ENCODE measurements around the gene ADAMTS2. TPM values are rescaled to one million over a fixed set of nuclear protein-coding genes. Genes with fewer than 3 reads are reported as not detected.

Gene ADAMTS2
- total RNA-seq, 1 donor from 2014 or later, result 152 TPM

GRCh38 chr5:179371681-179372680, 26.7 kb upstream of the ADAMTS2 start:
- peak; percentile 20 for DNase-seq (ENCODE audit: low spot score)

GRCh38 chr5:179371121-179371510, 25.9 kb upstream of the ADAMTS2 start:
- no peak for DNase-seq (ENCODE audit: low spot score)

GRCh38 chr5:179370490-179371120, 25.3 kb upstream of the ADAMTS2 start:
- no peak for DNase-seq (ENCODE audit: low spot score)

GRCh38 chr5:179369530-179369884, 24.2 kb upstream of the ADAMTS2 start:
- no peak for DNase-seq (ENCODE audit: low spot score)

GRCh38 chr5:179368806-179369529, 23.7 kb upstream of the ADAMTS2 start:
- DNase-seq (ENCODE audit: low spot score), result no peak

- DNase-seq (ENCODE audit: low spot score), result no peak
Measured at GRCh38 chr5:179368126-179368805, 23.0 kb upstream of the ADAMTS2 start.

- DNase-seq (ENCODE audit: low spot score), result no peak
Measured at GRCh38 chr5:179367491-179367890, 22.2 kb upstream of the ADAMTS2 start.

GRCh38 chr5:179362355-179362754, 17.1 kb upstream of the ADAMTS2 start:
- no peak for DNase-seq (ENCODE audit: low spot score)

GRCh38 chr5:179361037-179361603, 15.9 kb upstream of the ADAMTS2 start:
- DNase-seq (ENCODE audit: low spot score), result no peak

- no peak for DNase-seq (ENCODE audit: low spot score)
Measured at GRCh38 chr5:179357031-179357430, 11.8 kb upstream of the ADAMTS2 start.

GRCh38 chr5:179355976-179356974, 11.0 kb upstream of the ADAMTS2 start:
- DNase-seq (ENCODE audit: low spot score), result peak; percentile 82

GRCh38 chr5:179354305-179354882, 9.1 kb upstream of the ADAMTS2 start:
- DNase-seq (ENCODE audit: low spot score), result no peak

- DNase-seq (ENCODE audit: low spot score), result no peak
Measured at GRCh38 chr5:179348843-179349242, 3.6 kb upstream of the ADAMTS2 start.

GRCh38 chr5:179348011-179348530, 2.8 kb upstream of the ADAMTS2 start:
- DNase-seq (ENCODE audit: low spot score), result no peak

- DNase-seq (ENCODE audit: low spot score), result no peak
Measured at GRCh38 chr5:179347581-179347980, 2.3 kb upstream of the ADAMTS2 start.

GRCh38 chr5:179346875-179347274, 1.6 kb upstream of the ADAMTS2 start:
- DNase-seq (ENCODE audit: low spot score), result no peak

- no peak for DNase-seq (ENCODE audit: low spot score)
Measured at GRCh38 chr5:179346401-179346800, 1.1 kb upstream of the ADAMTS2 start.

- DNase-seq (ENCODE audit: low spot score), result no peak
Measured at GRCh38 chr5:179345183-179345432, 153 bp downstream of the ADAMTS2 start.

- DNase-seq (ENCODE audit: low spot score), result peak; percentile 30
Measured at GRCh38 chr5:179344431-179345182, 654 bp downstream of the ADAMTS2 start.

Measured in umbilical cord (tissue), 2 donors.